K562 (cell line): ENCODE measurements around the gene HSF4.

Source experiments
- CBFB ChIP-seq: sonication (generic); formaldehyde crosslinking; IDR thresholded peaks from 2 replicates; pipeline ENCODE4 v1.4.0; 2020; ENCODE audit warnings: mild to moderate bottlenecking, missing genetic modification reagents
- EGR1 ChIP-seq: fragments of 450-650 bp; conservative IDR thresholded peaks from 2 replicates; pipeline ENCODE4 v1.6.1; 2017; ENCODE audit warnings: mild to moderate bottlenecking
- ESRRA ChIP-seq: fragments of 450-650 bp; IDR thresholded peaks from 2 replicates; pipeline ENCODE4 v1.6.1; 2014; ENCODE audit warnings: low read depth, mild to moderate bottlenecking, moderate library complexity, borderline replicate concordance
- GATA2 ChIP-seq: sonication (generic); formaldehyde crosslinking; IDR thresholded peaks from 2 replicates; pipeline ENCODE4 v1.4.0; 2020; ENCODE audit warnings: mild to moderate bottlenecking, missing genetic modification reagents
- HLTF ChIP-seq: fragments of 450-650 bp; IDR thresholded peaks from 2 replicates; pipeline ENCODE4 v1.6.1; 2016
- MAX ChIP-seq: sonication (generic); formaldehyde crosslinking; IDR thresholded peaks from 2 replicates; pipeline ENCODE4 v1.9.0; 2022; ENCODE audit warnings: mild to moderate bottlenecking, missing genetic modification reagents
- NR2C2 ChIP-seq, 2 experiments: fragments of 200-800 bp in 1 of 2; sonication (Bioruptor generic) in 1 of 2; sonication (generic) in 1 of 2; formaldehyde crosslinking in 1 of 2; IDR thresholded peaks; 2 replicates each; pipeline versions ENCODE4 v1.6.1 to v1.8.0; 2016 to 2022; ENCODE audit warnings: mild to moderate bottlenecking in 1 of 2, missing compliant biosample characterization in 1 of 2, missing genetic modification characterization in 1 of 2, missing genetic modification reagents in 1 of 2
- ZKSCAN1 ChIP-seq: fragments of 150-350 bp; IDR thresholded peaks from 2 replicates; pipeline ENCODE4 v1.6.1; 2016; ENCODE audit warnings: low read depth, low read length
- TF ChIP-seq, protein P1 (sequence below): fragments of 450-650 bp; IDR thresholded peaks from 2 replicates; pipeline ENCODE4 v1.6.1; 2017; ENCODE audit warnings: mild to moderate bottlenecking, moderate library complexity

DNA sequence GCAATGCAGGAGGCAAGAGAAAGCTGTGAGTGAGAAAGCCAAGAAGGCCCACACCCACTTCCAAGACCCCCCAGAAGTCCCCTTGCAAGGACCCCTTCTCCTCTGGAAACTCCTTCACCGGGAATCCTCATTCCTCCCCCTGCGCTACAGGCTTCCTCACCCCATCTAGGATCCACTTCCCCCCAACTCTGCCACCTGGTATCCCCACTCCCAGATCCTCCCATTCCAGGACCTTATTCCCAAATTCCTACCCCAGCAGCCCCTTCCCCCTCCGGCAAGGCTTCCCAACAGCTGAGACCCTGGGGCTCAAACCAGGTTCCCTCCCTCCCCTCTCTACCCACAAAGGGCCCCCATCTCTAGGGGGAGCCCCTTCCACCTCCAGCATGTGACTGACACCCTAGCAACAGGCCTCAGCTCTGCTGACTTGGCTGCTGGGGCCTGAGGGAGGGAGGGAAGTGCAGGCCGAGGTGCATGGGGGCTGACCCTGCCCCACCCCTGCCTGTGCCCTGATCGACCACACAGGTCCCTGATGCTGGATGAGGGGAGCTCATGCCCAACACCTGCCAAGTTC, 2.1 kb downstream of the HSF4 start:
- TF ChIP-seq ESRRA = no peak
- no peak for TF ChIP-seq GATA2 (CRISPR knock-in tag)
- TF ChIP-seq, protein P1, sequence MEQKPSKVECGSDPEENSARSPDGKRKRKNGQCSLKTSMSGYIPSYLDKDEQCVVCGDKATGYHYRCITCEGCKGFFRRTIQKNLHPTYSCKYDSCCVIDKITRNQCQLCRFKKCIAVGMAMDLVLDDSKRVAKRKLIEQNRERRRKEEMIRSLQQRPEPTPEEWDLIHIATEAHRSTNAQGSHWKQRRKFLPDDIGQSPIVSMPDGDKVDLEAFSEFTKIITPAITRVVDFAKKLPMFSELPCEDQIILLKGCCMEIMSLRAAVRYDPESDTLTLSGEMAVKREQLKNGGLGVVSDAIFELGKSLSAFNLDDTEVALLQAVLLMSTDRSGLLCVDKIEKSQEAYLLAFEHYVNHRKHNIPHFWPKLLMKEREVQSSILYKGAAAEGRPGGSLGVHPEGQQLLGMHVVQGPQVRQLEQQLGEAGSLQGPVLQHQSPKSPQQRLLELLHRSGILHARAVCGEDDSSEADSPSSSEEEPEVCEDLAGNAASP = no peak
- no peak for TF ChIP-seq HLTF
- no peak for TF ChIP-seq EGR1
- no peak for TF ChIP-seq NR2C2 (CRISPR knock-in tag; IDR thresholded peaks at IDR 0.05)
- no peak for TF ChIP-seq NR2C2 (tag; IDR thresholded peaks at IDR 0.05)
- no peak for TF ChIP-seq CBFB (CRISPR knock-in tag)
- no peak for TF ChIP-seq ZKSCAN1
- TF ChIP-seq MAX (CRISPR knock-in tag) = no peak
